Measurements from ENCODE around the gene CD180.

The CD180 gene

GRCh38 chr5:67160985-67161384 is 35.6 kb downstream of the CD180 start:
- Histone ChIP-seq H3K4me3 (replicated peaks; ENCODE audit: insufficient read depth, low read length) (no peak overlapping the region), H3K27me3 (ENCODE audit: insufficient read depth, poor library complexity, severe bottlenecking) (no peaks in the 10 kb centered on the region), H3K27ac (replicated peaks) (no peak overlapping the region)
- no peak for DNase-seq (ENCODE audit: low read depth in 1 of 2, low spot score in 1 of 2)
- TF ChIP-seq SPI1 (IDR thresholded peaks at IDR 0.05; ENCODE audit: borderline replicate concordance, low read depth) (no peak), GABPA (IDR thresholded peaks at IDR 0.05; ENCODE audit: low read depth) (no peak), POLR2AphosphoS5 (IDR thresholded peaks at IDR 0.05; ENCODE audit: low read depth) (no peak), CTCF (IDR thresholded peaks at IDR 0.05; ENCODE audit: insufficient read depth, low read length) (no peak)
- TF ChIP-seq, protein P1, sequence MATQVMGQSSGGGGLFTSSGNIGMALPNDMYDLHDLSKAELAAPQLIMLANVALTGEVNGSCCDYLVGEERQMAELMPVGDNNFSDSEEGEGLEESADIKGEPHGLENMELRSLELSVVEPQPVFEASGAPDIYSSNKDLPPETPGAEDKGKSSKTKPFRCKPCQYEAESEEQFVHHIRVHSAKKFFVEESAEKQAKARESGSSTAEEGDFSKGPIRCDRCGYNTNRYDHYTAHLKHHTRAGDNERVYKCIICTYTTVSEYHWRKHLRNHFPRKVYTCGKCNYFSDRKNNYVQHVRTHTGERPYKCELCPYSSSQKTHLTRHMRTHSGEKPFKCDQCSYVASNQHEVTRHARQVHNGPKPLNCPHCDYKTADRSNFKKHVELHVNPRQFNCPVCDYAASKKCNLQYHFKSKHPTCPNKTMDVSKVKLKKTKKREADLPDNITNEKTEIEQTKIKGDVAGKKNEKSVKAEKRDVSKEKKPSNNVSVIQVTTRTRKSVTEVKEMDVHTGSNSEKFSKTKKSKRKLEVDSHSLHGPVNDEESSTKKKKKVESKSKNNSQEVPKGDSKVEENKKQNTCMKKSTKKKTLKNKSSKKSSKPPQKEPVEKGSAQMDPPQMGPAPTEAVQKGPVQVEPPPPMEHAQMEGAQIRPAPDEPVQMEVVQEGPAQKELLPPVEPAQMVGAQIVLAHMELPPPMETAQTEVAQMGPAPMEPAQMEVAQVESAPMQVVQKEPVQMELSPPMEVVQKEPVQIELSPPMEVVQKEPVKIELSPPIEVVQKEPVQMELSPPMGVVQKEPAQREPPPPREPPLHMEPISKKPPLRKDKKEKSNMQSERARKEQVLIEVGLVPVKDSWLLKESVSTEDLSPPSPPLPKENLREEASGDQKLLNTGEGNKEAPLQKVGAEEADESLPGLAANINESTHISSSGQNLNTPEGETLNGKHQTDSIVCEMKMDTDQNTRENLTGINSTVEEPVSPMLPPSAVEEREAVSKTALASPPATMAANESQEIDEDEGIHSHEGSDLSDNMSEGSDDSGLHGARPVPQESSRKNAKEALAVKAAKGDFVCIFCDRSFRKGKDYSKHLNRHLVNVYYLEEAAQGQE (IDR thresholded peaks at IDR 0.05; ENCODE audit: insufficient replicate concordance, low read depth): no peak

DNA sequence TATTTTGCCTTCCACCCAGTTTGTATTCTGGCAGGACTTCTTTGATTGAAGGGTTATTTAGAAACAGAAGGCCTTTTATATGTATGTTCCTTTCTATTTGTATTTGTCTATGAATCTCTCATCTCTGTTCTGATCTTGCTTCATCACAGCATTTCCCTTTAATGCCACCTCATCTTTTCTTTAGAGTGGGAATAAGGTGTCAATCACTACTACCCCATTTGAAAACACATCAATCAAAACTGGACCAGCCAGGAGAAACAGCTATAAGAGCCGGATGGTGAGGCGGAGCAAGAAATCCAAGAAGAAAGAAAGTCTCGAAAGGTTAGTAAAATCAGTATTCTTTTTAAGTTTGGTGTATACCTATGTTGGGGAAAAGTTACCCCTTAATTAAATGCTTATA is 36.3 kb downstream of the CD180 start:
- H3K27ac ChIP-seq (replicated peaks): no peak overlapping the region
- DNase-seq (ENCODE audit: low read depth in 1 of 2, low spot score in 1 of 2): no peak
- no peak for TF ChIP-seq GABPA (IDR thresholded peaks at IDR 0.05; ENCODE audit: low read depth)
- no peak for TF ChIP-seq CTCF (IDR thresholded peaks at IDR 0.05; ENCODE audit: insufficient read depth, low read length)
- TF ChIP-seq POLR2AphosphoS5 (IDR thresholded peaks at IDR 0.05; ENCODE audit: low read depth): no peak
- TF ChIP-seq SPI1 (IDR thresholded peaks at IDR 0.05; ENCODE audit: borderline replicate concordance, low read depth): no peak
- TF ChIP-seq, protein P1 (IDR thresholded peaks at IDR 0.05; ENCODE audit: insufficient replicate concordance, low read depth): no peak
- no peak overlapping the region for H3K4me3 ChIP-seq (replicated peaks; ENCODE audit: insufficient read depth, low read length)
- H3K27me3 ChIP-seq (ENCODE audit: insufficient read depth, poor library complexity, severe bottlenecking): no peaks in the 10 kb centered on the region

- TF ChIP-seq CTCF (IDR thresholded peaks at IDR 0.05; ENCODE audit: insufficient read depth, low read length): peak; percentile 25
- TF ChIP-seq POLR2AphosphoS5 (IDR thresholded peaks at IDR 0.05; ENCODE audit: low read depth): no peak
- no peak overlapping the region for H3K27ac ChIP-seq (replicated peaks)
- no peaks in the 10 kb centered on the region for H3K27me3 ChIP-seq (ENCODE audit: insufficient read depth, poor library complexity, severe bottlenecking)
- H3K4me3 ChIP-seq (replicated peaks; ENCODE audit: insufficient read depth, low read length): no peak overlapping the region
- DNase-seq (ENCODE audit: low read depth in 1 of 2, low spot score in 1 of 2): no peak
These were observed 39.5 kb downstream of the CD180 start for GRCh38 chr5:67156976-67157583.

All from HL-60 (cell line).